Stimulated activated CD4-positive, alpha-beta T cell treated with anti-CD3 and anti-CD28 coated beads, Interleukin-15, amount 100 ng/mL, for 48 hours (primary cell): ENCODE results near the gene SLC5A5.
A peak's percentile ranks its signal among the peaks of the same experiment; 100 is the strongest.
"Not testable (repeated sequence)": the region's sequence is repeated elsewhere in the genome, so short reads cannot be mapped to it uniquely, and the experiment has no call there.

Source experiments
- DNase-seq, 2 donors: peaks; one replicate each; pipeline ENCODE4 v3.0.0-alpha.2; 2020; ENCODE audit warnings: low read depth in 2 of 2

SLC5A5 gene

DNA sequence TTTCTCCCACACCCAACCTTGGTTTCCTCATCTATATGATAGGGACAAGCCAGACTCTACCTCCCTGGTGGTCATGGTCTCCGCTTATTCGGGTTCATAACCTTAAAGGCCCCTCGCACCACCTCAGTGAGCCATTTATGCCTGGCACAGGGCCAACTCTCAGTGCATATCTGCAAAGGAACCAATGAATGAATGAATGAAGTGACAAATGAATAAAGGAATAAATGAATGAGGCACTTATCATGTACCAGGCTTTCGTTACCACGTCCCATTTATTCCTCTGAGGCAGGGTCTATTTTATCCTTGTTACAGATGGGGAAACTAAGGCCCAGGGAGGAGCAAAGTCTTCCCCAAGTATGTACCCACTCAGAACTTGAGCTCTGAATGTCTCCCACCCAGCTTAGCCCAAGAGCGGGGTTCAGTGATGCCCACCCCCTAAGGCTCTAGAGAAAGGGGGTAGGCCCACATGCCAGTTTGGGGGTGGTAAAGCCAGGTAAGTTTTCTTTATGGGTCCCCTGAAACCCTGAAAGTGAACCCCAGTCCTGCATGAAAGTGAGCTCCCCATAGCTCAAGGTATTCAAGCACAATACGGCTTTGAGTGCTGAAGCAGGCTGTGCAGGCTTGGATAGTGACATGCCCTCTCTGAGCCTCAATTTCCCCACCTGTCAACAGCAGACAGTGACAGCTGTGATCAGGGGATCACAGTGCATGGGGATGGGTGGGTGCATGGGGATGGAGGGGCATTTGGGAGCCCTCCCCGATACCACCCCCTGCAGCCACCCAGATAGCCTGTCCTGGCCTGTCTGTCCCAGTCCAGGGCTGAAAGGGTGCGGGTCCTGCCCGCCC is 490 bp upstream of the SLC5A5 start:
- DNase-seq: no peak

DNA sequence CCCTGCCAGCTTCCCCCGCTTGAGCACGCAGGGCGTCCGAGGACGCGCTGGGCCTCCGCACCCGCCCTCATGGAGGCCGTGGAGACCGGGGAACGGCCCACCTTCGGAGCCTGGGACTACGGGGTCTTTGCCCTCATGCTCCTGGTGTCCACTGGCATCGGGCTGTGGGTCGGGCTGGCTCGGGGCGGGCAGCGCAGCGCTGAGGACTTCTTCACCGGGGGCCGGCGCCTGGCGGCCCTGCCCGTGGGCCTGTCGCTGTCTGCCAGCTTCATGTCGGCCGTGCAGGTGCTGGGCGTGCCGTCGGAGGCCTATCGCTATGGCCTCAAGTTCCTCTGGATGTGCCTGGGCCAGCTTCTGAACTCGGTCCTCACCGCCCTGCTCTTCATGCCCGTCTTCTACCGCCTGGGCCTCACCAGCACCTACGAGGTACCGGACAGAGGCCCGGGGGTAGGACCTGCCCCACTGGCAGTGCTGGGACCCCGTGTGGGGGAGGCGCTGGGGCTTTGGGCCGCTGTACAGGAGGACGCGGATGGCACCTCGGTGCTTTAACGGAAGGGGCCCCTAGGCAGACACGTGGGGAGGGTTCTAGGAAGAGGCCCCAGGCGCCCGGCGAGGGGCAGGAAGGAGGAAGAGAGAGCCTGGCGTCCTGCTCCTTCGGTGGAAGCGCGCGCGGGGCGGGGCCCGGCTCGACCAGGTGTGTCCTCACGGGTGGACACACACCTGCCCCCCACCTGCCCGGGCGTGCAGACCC is 681 bp downstream of the SLC5A5 start:
- no peak for DNase-seq

DNA sequence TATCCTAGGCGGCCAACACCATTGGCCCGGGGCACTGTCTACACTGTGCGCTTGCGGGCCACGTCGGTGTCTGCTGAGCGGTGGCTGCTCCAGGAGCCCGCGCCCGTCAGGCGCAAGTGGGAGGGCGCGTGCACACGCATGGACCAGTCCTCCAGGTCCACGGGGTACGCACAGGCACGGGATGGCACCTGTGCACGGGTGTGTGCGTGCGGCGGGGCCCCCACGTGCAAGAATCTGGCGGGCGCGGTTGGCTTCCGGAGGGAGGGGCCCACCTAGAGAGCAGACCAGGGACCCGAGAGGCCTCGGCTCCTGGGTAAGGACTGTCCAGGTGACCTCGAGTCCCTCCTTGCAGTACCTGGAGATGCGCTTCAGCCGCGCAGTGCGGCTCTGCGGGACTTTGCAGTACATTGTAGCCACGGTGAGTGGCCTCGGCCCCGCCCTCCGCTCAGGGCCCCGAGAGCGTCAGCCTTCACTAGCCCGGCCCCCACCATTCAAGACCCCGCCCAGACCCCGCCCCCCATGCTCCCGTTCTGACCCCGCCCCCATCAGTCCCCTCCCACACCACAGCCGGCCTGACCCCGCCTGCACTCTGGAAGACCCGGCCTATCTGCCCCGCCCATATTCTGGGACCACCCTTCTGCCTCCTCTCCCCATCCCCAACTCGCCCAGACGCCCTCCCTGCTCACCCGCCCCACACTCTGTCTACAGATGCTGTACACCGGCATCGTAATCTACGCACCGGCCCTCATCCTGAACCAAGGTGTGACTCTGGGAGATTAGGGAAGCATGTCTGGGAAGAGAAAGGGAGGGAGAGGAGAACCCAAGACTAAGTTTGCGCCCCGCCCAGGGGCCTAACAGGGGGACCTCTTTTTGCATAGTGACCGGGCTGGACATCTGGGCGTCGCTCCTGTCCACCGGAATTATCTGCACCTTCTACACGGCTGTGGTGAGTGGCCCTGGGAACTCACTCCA is 2.3 kb downstream of the SLC5A5 start:
- peak in 1 of 2 donors; percentile 69 for DNase-seq

- DNase-seq: no peak
Observed at GRCh38 chr19:17874758-17875135, 3.0 kb downstream of the SLC5A5 start.

DNA sequence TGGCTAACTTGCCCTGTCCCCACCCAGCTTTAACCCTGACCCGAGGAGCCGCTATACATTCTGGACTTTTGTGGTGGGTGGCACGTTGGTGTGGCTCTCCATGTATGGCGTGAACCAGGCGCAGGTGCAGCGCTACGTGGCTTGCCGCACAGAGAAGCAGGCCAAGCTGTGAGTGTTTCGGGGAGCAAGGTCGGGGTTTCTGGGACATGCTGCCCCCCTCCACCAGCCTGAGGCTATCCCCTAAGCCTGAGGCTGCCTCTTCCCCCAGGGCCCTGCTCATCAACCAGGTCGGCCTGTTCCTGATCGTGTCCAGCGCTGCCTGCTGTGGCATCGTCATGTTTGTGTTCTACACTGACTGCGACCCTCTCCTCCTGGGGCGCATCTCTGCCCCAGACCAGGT is 6.0 kb downstream of the SLC5A5 start:
- no peak for DNase-seq

GRCh38 chr19:17879466-17879865 is 7.7 kb downstream of the SLC5A5 start:
- DNase-seq: no peak

DNA sequence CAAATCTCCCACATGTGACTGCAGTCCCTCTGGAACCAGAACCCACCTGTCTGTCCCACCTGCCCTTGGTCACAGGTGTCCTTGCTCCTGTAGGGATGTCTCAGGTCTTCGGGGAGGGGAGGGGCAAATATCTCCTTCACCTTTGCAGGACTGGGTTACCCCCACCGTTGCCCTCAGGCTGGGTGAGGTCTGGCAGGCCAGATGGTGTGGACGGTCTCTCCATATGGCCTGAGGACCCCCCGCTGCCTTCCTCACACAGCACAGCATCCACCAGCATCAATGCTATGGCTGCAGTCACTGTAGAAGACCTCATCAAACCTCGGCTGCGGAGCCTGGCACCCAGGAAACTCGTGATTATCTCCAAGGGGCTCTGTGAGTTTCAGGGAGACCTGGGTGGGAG is 10.0 kb downstream of the SLC5A5 start:
- DNase-seq: no peak

- no peak for DNase-seq
Observed at GRCh38 chr19:17883627-17884410, 12.1 kb downstream of the SLC5A5 start.

- no peak for DNase-seq
Observed at GRCh38 chr19:17886515-17886914, 14.8 kb downstream of the SLC5A5 start.

GRCh38 chr19:17887221-17887620 is 15.5 kb downstream of the SLC5A5 start:
- DNase-seq: not testable (repeated sequence)

GRCh38 chr19:17888260-17888659 is 16.5 kb downstream of the SLC5A5 start:
- DNase-seq: no peak

- DNase-seq: no peak
Observed at GRCh38 chr19:17889609-17890214, 18.0 kb downstream of the SLC5A5 start.

GRCh38 chr19:17893766-17894165 is 22.0 kb downstream of the SLC5A5 start:
- no peak for DNase-seq

- no peak for DNase-seq
Observed at GRCh38 chr19:17902701-17903100, 31.0 kb downstream of the SLC5A5 start.

DNA sequence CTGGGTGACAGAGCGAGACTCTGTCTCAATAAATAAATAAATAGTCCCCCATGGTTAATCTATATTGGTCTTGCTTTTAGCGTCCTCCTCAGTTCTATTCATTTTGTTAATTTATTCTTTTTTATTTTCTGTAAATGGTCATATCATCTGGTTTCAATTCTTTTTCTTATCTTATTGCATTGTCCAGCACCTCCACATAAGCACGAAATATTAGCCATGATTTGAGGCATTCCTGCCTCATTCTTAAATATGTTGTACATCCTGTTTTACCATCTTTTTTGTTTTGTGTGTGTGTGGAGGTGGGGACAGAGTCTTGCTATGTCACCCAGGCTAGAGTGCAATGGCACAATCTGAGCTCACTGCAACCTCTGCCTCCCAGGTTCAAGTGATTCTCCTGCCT is 36.5 kb downstream of the SLC5A5 start:
- DNase-seq: no peak

DNA sequence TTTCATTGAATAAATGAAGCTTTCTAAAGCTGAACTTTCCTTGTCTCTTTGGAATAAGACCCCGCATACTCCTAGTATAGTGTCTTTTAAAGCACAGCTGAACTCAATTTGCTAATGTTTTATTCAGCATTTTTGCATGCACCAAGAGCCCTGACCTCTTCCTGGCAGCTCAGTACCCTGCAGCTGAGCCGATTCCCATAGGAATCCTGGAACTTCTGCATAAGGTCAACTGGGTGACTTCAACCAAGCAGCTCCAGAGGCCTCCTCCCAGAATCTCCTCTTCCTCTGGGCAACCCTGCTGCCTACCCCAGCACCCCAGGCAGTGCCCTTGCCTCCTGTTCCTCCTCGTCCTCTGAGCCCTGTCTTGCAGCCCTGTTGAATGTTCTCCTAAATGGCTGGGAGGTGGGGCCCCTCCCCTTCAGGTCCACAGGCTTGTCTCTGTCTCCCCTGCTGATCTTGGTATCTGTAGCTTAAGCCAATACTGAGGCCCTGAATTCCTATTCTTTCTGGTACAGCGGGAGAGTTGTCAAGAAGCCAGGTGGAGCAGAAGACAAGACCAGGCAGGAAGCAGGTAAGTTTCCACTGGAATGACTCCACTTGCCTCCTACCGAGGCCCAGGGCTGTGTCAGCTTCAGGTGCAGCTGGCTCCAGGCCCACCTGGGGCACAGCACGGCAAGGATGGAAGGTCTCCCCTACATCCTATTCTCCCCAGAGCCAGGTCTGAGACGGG is 37.4 kb downstream of the SLC5A5 start:
- DNase-seq: no peak

DNA sequence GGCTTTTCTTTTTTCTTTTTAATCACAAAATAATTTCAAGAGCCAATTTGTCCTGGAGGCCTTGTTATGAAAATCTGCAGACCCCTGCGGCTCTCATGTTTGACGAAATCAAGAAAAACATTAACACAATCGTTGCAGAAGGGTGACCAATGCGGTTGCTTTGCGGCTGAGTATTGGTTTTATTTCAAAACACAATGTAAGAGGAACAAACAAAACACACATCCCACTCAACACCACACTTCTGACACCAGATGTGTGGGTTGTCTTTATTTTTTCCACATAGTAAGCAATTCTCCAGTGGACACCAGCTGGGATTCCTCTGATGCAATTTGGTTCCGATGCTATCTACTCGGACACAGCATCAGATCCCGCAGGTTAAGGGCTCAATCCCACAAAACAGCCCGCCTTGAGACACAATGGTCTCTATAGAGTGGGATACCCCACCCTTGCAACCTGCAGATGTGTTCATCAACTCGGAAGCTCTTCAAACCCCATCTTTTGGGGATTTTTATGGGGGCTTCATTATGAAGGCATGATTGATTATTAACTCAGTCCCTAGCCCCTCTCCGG is 39.1 kb downstream of the SLC5A5 start:
- DNase-seq: no peak

DNA sequence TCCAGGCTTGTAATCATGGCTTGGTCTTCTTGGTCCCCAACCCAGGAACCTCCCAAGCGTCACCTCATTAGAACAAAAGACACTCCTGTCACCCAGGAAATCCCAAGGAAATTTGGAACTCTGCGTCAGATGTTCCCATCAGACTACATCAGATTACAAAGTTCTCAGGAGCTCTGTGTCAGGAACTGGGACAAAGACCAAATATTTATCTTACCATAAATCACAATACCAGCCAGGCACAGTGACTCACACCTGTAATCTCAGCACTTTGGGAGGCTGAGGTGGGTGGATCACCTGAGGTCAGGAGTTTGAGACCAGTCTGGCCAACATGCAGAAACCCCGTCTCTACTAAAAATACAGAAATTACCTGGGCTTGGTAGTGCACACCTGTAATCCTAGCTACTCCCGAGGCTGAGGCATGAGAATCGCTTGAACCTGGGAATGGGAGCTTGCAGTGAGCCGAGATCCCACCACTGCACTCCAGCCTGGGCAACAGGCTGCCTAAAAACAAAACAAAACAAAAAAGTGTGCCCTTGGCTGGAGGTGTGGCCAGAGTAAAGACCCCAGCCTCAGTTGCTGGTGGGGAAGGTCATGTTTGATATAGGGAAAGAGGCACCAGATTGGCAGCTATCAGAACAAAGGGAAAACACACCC is 44.3 kb downstream of the SLC5A5 start:
- no peak for DNase-seq

GRCh38 chr19:17918151-17918550 is 46.4 kb downstream of the SLC5A5 start:
- DNase-seq: not testable (repeated sequence)
